Heart left ventricle (tissue), 16 donors: ENCODE results near the gene BAIAP3. TPM values are rescaled to one million over a fixed set of nuclear protein-coding genes. Genes with fewer than 3 reads are reported as not detected.
"Not testable (repeated sequence)": the region's sequence is repeated elsewhere in the genome, so short reads cannot be mapped to it uniquely, and the experiment has no call there.

Source experiments
- ATAC-seq, 4 donors: fragments of 200-7000 bp; cut with Tn5 transposase; one replicate each; pipeline ENCODE4 v1.9.1; 2020 to 2022; ENCODE audit warnings: moderate library complexity in 4 of 4, mild to moderate bottlenecking in 3 of 4, moderate number of reproducible peaks in 1 of 4
- DNase-seq, 5 donors: peaks; one replicate each; pipeline ENCODE4 v3.0.0-alpha.2; 2020
- H3K27ac ChIP-seq, 12 donors: fragments of 200-600 bp; sonication (generic) in 4 of 12; one replicate each; pipeline versions ENCODE4 v1.5.0 to v1.8.0; 2016 to 2022; ENCODE audit warnings: mild to moderate bottlenecking in 2 of 12
- H3K27me3 ChIP-seq, 9 donors: fragments of 200-600 bp; sonication (generic) in 2 of 9; one replicate each; pipeline versions ENCODE4 v1.5.1 to v1.8.0; 2016 to 2022; ENCODE audit warnings: mild to moderate bottlenecking in 3 of 9
- H3K36me3 ChIP-seq, 9 donors: fragments of 200-600 bp; sonication (generic) in 2 of 9; one replicate each; pipeline versions ENCODE4 v1.5.0 to v1.8.0; 2018 to 2022; ENCODE audit warnings: mild to moderate bottlenecking in 2 of 9
- H3K4me1 ChIP-seq, 12 donors: fragments of 200-600 bp; sonication (generic) in 4 of 12; one replicate each; pipeline versions ENCODE4 v1.5.0 to v1.8.0; 2016 to 2022; ENCODE audit warnings: mild to moderate bottlenecking in 3 of 12
- H3K4me3 ChIP-seq, 12 donors: fragments of 200-600 bp; sonication (generic) in 4 of 12; one replicate each; pipeline versions ENCODE4 v1.5.0 to v1.8.0; 2017 to 2022; ENCODE audit warnings: mild to moderate bottlenecking in 9 of 12, moderate library complexity in 4 of 12
- H3K9me3 ChIP-seq, 12 donors: fragments of 200-600 bp; sonication (generic) in 4 of 12; one replicate each; pipeline versions ENCODE4 v1.5.0 to v1.8.0; 2016 to 2022; ENCODE audit warnings: mild to moderate bottlenecking in 1 of 12
- CTCF ChIP-seq, 12 donors: fragments of 200-600 bp; sonication (generic) in 4 of 12; IDR thresholded peaks; one replicate each; pipeline versions ENCODE4 v1.5.0 to v1.8.0; 2018 to 2022; ENCODE audit warnings: antibody characterized with exemption in 12 of 12, mild to moderate bottlenecking in 5 of 12
- POLR2A ChIP-seq, 2 donors: fragments of 450-650 bp; IDR thresholded peaks; one replicate each; pipeline ENCODE4 v1.6.1; 2017; ENCODE audit warnings: antibody characterized with exemption in 2 of 2, mild to moderate bottlenecking in 2 of 2, moderate library complexity in 2 of 2
- WGBS, 4 donors: extraction: QIAGEN DNeasy Blood & Tissue Kit in 2 of 4; methylation state at CpG; one replicate each; pipeline versions ENCODE4 v1.1.5 to v1.1.7; 2013 to 2018; 5-methylcytosine and 5-hydroxymethylcytosine counted together
- intact Hi-C, 10 donors: fragments of 100-400 bp; cut with DNase I; formaldehyde crosslinking; loops; one replicate each; pipeline versions ENCODE4 v1.11.1 to v1.14.2; 2022
- polyA plus RNA-seq, 2 donors: library from polyadenylated mRNA; stranded (reverse); fragments of 200-250 nt; gene quantifications; one replicate each; pipeline ENCODE4 v1.2.3, GENCODE V29; 2013
- total RNA-seq, 9 donors: library from RNA; depleted of rRNA in 2 of 9; stranded (reverse); fragments of >200 nt in 2 of 9; fragmentation: NEBNext Ultra II Directional in 3 of 9; extraction: Animal tissue kit (Norgen Biotek cat#: 25700) in 3 of 9; gene quantifications; one replicate each; pipeline versions ENCODE4 v1.1.0 to v1.2.4, GENCODE V29; 2016 to 2023
- donor health status: ischemic (EF 13 %, LVEDD 7.1; RV severe dilation, severe dysfunction).
- donor health status: healthy with polysubstance abuse.
- donor health status: DM: no; HTN: yes; CAD: no.
- donor health status: DM: no; HTN: no; CAD: no.
- donor health status: ischemic (EF 25% LVEDD 6.9; RV normal size, moderate dysfunction).
- donor health status: ischemic (EF 25% LVEDD 5.7; RV mildly dilated, moderate dysfunction).
- donor health status: healthy.
- donor health status: DM: yes; HTN: yes; CAD: no.
- donor health status: ischemic (EF 35%, LVEDD 5.7; RV mildly dilated, moderate dysfunction).
- donor health status: nonischemic (EF 11% LVEDD 7.7; RV severe dilation, severe dysfunction).
- donor health status: DM: yes; HTN: yes; CAD: no.
- donor health status: PGD.
- donor health status: ischemic (EF 29% LVEDD 5.4; RV normal size, mild dysfunction).
- donor health status: nonischemic (EF 23%, LVEDD 6.1; RV moderate dilation, normal function).

Gene BAIAP3
- total and polyA plus RNA-seq, 11 donors, result 0.88 to 4.0 (median 2.6) TPM

GRCh38 chr16:1290063-1290501, 43.4 kb upstream of the BAIAP3 start:
- intact Hi-C loops, result no loop called here

GRCh38 chr16:1290860-1291575, 42.4 kb upstream of the BAIAP3 start:
- Histone ChIP-seq H3K9me3 (no peaks in the 10 kb centered on the region), H3K27ac (no peak overlapping the region), H3K27me3 (peaks cover 10 to 67% (median 43%) of the 10 kb centered on the region in 9 donors), H3K36me3 (no peaks in the 10 kb centered on the region), H3K4me3 (no peak overlapping the region), H3K4me1 (peaks cover 0 to 8% (median 0%) of the 10 kb centered on the region in 12 donors)
- ATAC-seq (no peak), DNase-seq (no peak)
- TF ChIP-seq POLR2A (IDR thresholded peaks at IDR 0.05) (no peak), CTCF (IDR thresholded peaks at IDR 0.05) (no peak)
- WGBS, 4 donors, result 64 to 69% (median 66%) methylated on average over 25 to 29 of the region's 29 CpGs
- intact Hi-C loops, result no loop called here

More at GRCh38 chr16:1290063-1290501, 43.4 kb upstream of the BAIAP3 start:
- H3K27me3 ChIP-seq, result peaks cover 10 to 74% (median 43%) of the 10 kb centered on the region in 9 donors
- H3K4me3 ChIP-seq, result no peak overlapping the region
- WGBS, 4 donors, result 20 to 81% (median 34%) methylated on average over 4 to 22 of the region's 22 CpGs
- peaks cover 0 to 8% (median 0%) of the 10 kb centered on the region in 12 donors for H3K4me1 ChIP-seq
- no peaks in the 10 kb centered on the region for H3K36me3 ChIP-seq
- H3K9me3 ChIP-seq, result no peaks in the 10 kb centered on the region
- TF ChIP-seq CTCF (IDR thresholded peaks at IDR 0.05), result no peak
- TF ChIP-seq POLR2A (IDR thresholded peaks at IDR 0.05), result no peak
- ATAC-seq (no peak), DNase-seq (no peak)
- H3K27ac ChIP-seq, result no peak overlapping the region

- H3K4me1 ChIP-seq, result peaks cover 0 to 8% (median 0%) of the 10 kb centered on the region in 12 donors
- no peaks in the 10 kb centered on the region for H3K9me3 ChIP-seq
- H3K36me3 ChIP-seq, result no peaks in the 10 kb centered on the region
- WGBS, 4 donors, result 52 to 63% (median 57%) methylated on average over 17 of the region's 17 CpGs
- DNase-seq, result no peak
- no peak overlapping the region for H3K27ac ChIP-seq
- ATAC-seq, result no peak
- peaks cover 10 to 64% (median 38%) of the 10 kb centered on the region in 9 donors for H3K27me3 ChIP-seq
- TF ChIP-seq POLR2A (IDR thresholded peaks at IDR 0.05) (no peak), CTCF (IDR thresholded peaks at IDR 0.05) (no peak)
- intact Hi-C loops, result no loop called here
- no peak overlapping the region for H3K4me3 ChIP-seq
Measured at GRCh38 chr16:1291576-1291974, 41.9 kb upstream of the BAIAP3 start.

GRCh38 chr16:1292208-1292607, 41.2 kb upstream of the BAIAP3 start:
- intact Hi-C loops, ATAC-seq, H3K9me3 ChIP-seq, H3K4me3 ChIP-seq, DNase-seq, H3K4me1 ChIP-seq, H3K27ac ChIP-seq, H3K36me3 ChIP-seq: not testable (repeated sequence)
- H3K27me3 ChIP-seq, result peaks cover 10 to 63% (median 35%) of the 10 kb centered on the region in 9 donors
- WGBS, 4 donors, result 76 to 83% (median 79%) methylated on average over 6 of the region's 6 CpGs

GRCh38 chr16:1292808-1293207, 40.6 kb upstream of the BAIAP3 start:
- DNase-seq, H3K36me3 ChIP-seq, H3K9me3 ChIP-seq, ATAC-seq, H3K27ac ChIP-seq, H3K4me3 ChIP-seq, H3K4me1 ChIP-seq, intact Hi-C loops: not testable (repeated sequence)
- H3K27me3 ChIP-seq, result peaks cover 10 to 57% (median 35%) of the 10 kb centered on the region in 9 donors
- WGBS, 4 donors, result 78 to 81% (median 80%) methylated on average over 8 of the region's 8 CpGs
